DND-41 (cell line): ENCODE measurements around the gene UBE2A.

ENCODE experiments used
- EZH2 ChIP-seq: IDR thresholded peaks from 3 replicates; pipeline ENCODE4 v1.6.1; 2012; ENCODE audit warnings: borderline replicate concordance, low read depth, mild to moderate bottlenecking, moderate library complexity, low read length, inconsistent platforms; ENCODE audit not compliant: severe bottlenecking
- TF ChIP-seq, protein P1 (sequence below): IDR thresholded peaks from 2 replicates; pipeline ENCODE4 v1.5.1; 2012; ENCODE audit warnings: borderline replicate concordance, low read length, moderate library complexity, mild to moderate bottlenecking; ENCODE audit not compliant: poor library complexity, severe bottlenecking; ENCODE audit errors: extremely low read depth

DNA sequence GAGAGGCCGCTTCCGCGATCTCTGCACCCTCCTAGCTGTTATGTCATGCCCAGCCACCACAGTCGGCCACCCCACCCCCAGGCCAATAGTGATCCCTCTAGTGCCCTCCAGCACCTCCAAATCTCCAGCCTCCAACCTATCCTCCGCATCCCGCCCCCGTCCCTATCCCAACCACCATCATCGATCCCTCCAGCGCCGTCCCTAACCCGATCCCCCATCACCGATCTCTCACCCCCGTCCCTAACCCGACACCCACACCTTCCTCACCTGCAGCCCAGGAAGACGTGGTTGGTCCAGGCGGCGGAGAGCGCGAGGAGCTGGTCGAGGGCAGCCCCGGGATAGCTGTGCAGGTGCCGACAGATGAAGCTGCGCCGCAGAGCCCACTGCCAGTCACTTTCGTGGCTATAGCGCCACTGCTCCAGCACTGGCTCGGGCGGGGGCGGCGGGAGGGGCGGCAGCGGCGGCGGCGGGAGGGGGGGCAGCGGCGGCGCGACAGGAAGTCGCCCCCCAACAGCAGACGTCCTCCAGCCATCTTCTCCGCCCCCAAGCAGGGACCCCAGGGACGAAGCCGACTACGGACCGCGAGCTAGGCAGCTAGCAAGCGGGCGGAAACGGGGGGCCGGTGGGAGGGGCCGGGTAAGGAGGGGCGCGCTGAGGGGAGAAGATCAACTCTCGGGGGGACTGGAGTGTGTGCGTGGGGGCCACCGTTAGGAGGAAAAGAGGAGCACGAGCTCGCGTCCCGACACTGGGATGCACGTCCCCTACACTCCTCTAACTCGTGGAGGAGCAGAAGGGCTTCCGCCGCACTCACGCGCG, 31.3 kb downstream of the UBE2A start:
- TF ChIP-seq, protein P1, sequence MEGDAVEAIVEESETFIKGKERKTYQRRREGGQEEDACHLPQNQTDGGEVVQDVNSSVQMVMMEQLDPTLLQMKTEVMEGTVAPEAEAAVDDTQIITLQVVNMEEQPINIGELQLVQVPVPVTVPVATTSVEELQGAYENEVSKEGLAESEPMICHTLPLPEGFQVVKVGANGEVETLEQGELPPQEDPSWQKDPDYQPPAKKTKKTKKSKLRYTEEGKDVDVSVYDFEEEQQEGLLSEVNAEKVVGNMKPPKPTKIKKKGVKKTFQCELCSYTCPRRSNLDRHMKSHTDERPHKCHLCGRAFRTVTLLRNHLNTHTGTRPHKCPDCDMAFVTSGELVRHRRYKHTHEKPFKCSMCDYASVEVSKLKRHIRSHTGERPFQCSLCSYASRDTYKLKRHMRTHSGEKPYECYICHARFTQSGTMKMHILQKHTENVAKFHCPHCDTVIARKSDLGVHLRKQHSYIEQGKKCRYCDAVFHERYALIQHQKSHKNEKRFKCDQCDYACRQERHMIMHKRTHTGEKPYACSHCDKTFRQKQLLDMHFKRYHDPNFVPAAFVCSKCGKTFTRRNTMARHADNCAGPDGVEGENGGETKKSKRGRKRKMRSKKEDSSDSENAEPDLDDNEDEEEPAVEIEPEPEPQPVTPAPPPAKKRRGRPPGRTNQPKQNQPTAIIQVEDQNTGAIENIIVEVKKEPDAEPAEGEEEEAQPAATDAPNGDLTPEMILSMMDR, result no peak
- no peak for TF ChIP-seq EZH2
